GM23338 (cell line): ENCODE results near the gene ATP10A. TPM values are rescaled to one million over a fixed set of nuclear protein-coding genes. Genes with fewer than 3 reads are reported as not detected.

ENCODE experiments used
- ATAC-seq: fragments of 200-7000 bp; cut with Tn5 transposase; 3 replicates; pipeline ENCODE4 v1.9.1; 2020
- DNase-seq: peaks from one replicate; pipeline ENCODE4 v3.0.0-alpha.2; 2015; ENCODE audit warnings: low spot score
- H2AFZ ChIP-seq: fragments of 200-600 bp; sonication (generic); 2 replicates; pipeline ENCODE4 v1.8.0; 2016; ENCODE audit warnings: antibody characterized with exemption, mild to moderate bottlenecking, moderate library complexity
- H3F3A ChIP-seq: fragments of 200-600 bp; sonication (generic); replicated peaks from 2 replicates; pipeline ENCODE4 v1.8.0; 2017; ENCODE audit warnings: antibody characterized with exemption, mixed run types, low read depth
- H3K27ac ChIP-seq: fragments of 200-600 bp; sonication (generic); 2 replicates; pipeline ENCODE4 v1.6.1; 2016; ENCODE audit warnings: low read depth
- H3K27me3 ChIP-seq: fragments of 200-600 bp; sonication (generic); 2 replicates; pipeline ENCODE4 v1.8.0; 2016; ENCODE audit warnings: mild to moderate bottlenecking, mixed run types, moderate library complexity; ENCODE audit not compliant: insufficient read depth
- H3K36me3 ChIP-seq: fragments of 200-600 bp; sonication (generic); 2 replicates; pipeline ENCODE4 v1.8.0; 2016; ENCODE audit warnings: mild to moderate bottlenecking; ENCODE audit not compliant: insufficient read depth
- H3K4me1 ChIP-seq: fragments of 200-600 bp; sonication (generic); 2 replicates; pipeline ENCODE4 v1.8.0; 2016; ENCODE audit warnings: mild to moderate bottlenecking, moderate library complexity; ENCODE audit not compliant: insufficient read depth
- H3K4me2 ChIP-seq: fragments of 200-600 bp; sonication (generic); 2 replicates; pipeline ENCODE4 v1.7.1; 2017; ENCODE audit warnings: mixed run types
- H3K4me3 ChIP-seq: fragments of 200-600 bp; sonication (generic); 2 replicates; pipeline ENCODE4 v1.6.1; 2016; ENCODE audit warnings: mixed run types
- H3K79me2 ChIP-seq: fragments of 200-600 bp; sonication (generic); replicated peaks from 2 replicates; pipeline ENCODE4 v1.8.0; 2017; ENCODE audit warnings: mild to moderate bottlenecking; ENCODE audit not compliant: insufficient read depth
- H3K9me2 ChIP-seq: fragments of 200-600 bp; sonication (generic); 2 replicates; pipeline ENCODE4 v1.8.0; 2017; ENCODE audit not compliant: insufficient read depth
- H4K20me1 ChIP-seq: fragments of 200-600 bp; sonication (generic); replicated peaks from 2 replicates; pipeline ENCODE4 v1.8.0; 2017; ENCODE audit warnings: mild to moderate bottlenecking; ENCODE audit not compliant: insufficient read depth
- H3K27ac Mint-ChIP-seq: 2 replicates; pipeline ENCODE4 v1.8.0; 2020; ENCODE audit warnings: inconsistent platforms, mild to moderate bottlenecking, moderate library complexity, mixed read lengths
- H3K27me3 Mint-ChIP-seq: 3 replicates; pipeline ENCODE4 v1.8.0; 2022; ENCODE audit warnings: low read depth, mild to moderate bottlenecking, moderate library complexity, mixed read lengths, inconsistent platforms; ENCODE audit not compliant: insufficient read depth, poor library complexity
- H3K36me3 Mint-ChIP-seq: 3 replicates; pipeline ENCODE4 v1.8.0; 2021; ENCODE audit warnings: low read depth, mild to moderate bottlenecking, inconsistent platforms, moderate library complexity, mixed read lengths
- H3K4me1 Mint-ChIP-seq: 3 replicates; pipeline ENCODE4 v1.8.0; 2020; ENCODE audit warnings: mild to moderate bottlenecking, inconsistent platforms, mixed read lengths
- H3K4me3 Mint-ChIP-seq: 3 replicates; pipeline ENCODE4 v1.8.0; 2021; ENCODE audit warnings: moderate library complexity, mild to moderate bottlenecking, inconsistent platforms, mixed read lengths
- H3K9me3 Mint-ChIP-seq: 3 replicates; pipeline ENCODE4 v1.8.0; 2020; ENCODE audit warnings: moderate library complexity, mild to moderate bottlenecking, inconsistent platforms, mixed read lengths
- CREB1 ChIP-seq: fragments of 250-450 bp; sonication (Bioruptor Pico); IDR thresholded peaks from 2 replicates; pipeline ENCODE4 v1.5.0; 2020; ENCODE audit warnings: low read depth, mild to moderate bottlenecking, moderate library complexity
- CTCF ChIP-seq, 2 experiments: fragments of 200-600 bp in 1 of 2; sonication (generic) in 1 of 2; conservative IDR thresholded peaks; 2 replicates each; pipeline versions ENCODE4 v1.5.1 to v1.6.1; 2016 to 2017; ENCODE audit warnings: antibody characterized with exemption in 2 of 2, low read depth in 2 of 2, mild to moderate bottlenecking in 2 of 2, moderate library complexity in 1 of 2
- EZH2 ChIP-seq: fragments of 200-600 bp; sonication (generic); IDR thresholded peaks from one replicate; pipeline ENCODE4 v1.8.0; 2017; ENCODE audit warnings: antibody characterized with exemption, mild to moderate bottlenecking, low read depth; ENCODE audit not compliant: unreplicated experiment
- EZH2phosphoT487 ChIP-seq: fragments of 200-600 bp; sonication (generic); IDR thresholded peaks from one replicate; pipeline ENCODE4 v1.8.1; 2018; ENCODE audit warnings: antibody characterized with exemption; ENCODE audit not compliant: unreplicated experiment
- JUNB ChIP-seq: IDR thresholded peaks from one replicate; pipeline ENCODE4 v1.6.1; 2016; ENCODE audit warnings: antibody characterized with exemption; ENCODE audit not compliant: unreplicated experiment
- NANOG ChIP-seq: IDR thresholded peaks from 2 replicates; pipeline ENCODE4 v1.6.1; 2016; ENCODE audit warnings: antibody characterized with exemption, borderline replicate concordance
- STAT1 ChIP-seq: IDR thresholded peaks from one replicate; pipeline ENCODE4 v1.6.1; 2016; ENCODE audit warnings: antibody characterized with exemption; ENCODE audit not compliant: unreplicated experiment
- ZNF114 ChIP-seq: fragments of 250-450 bp; sonication (Bioruptor Pico); IDR thresholded peaks from 2 replicates; pipeline ENCODE4 v1.5.0; 2020; ENCODE audit warnings: mild to moderate bottlenecking, moderate library complexity
- ZNF331 ChIP-seq: fragments of 250-450 bp; sonication (Bioruptor Pico); IDR thresholded peaks from 2 replicates; pipeline ENCODE4 v1.5.0; 2020; ENCODE audit warnings: low read depth, mild to moderate bottlenecking, moderate library complexity
- polyA plus RNA-seq: library from polyadenylated mRNA; unstranded; fragments of >200 nt; fragmentation: Nextera tagmentation; extraction: Ambion mirVana; gene quantifications from 2 replicates; pipeline ENCODE4 v1.2.1, GENCODE V29; 2016
- total RNA-seq: library from RNA; depleted of rRNA; stranded (reverse); fragments of >200 nt; shearing (Covaris generic); gene quantifications from 2 replicates; pipeline ENCODE4 v1.2.3, GENCODE V29; 2014
- TF ChIP-seq, protein P1 (sequence below): IDR thresholded peaks from 2 replicates; pipeline ENCODE4 v1.6.1; 2016; ENCODE audit warnings: antibody characterized with exemption
- TF ChIP-seq, protein P2 (sequence below): IDR thresholded peaks from one replicate; pipeline ENCODE4 v1.6.1; 2018; ENCODE audit warnings: antibody characterized with exemption; ENCODE audit not compliant: unreplicated experiment

Gene ATP10A
- total and polyA plus RNA-seq, 2 experiments from 2014 or later: 0.36 to 5.6 TPM

DNA sequence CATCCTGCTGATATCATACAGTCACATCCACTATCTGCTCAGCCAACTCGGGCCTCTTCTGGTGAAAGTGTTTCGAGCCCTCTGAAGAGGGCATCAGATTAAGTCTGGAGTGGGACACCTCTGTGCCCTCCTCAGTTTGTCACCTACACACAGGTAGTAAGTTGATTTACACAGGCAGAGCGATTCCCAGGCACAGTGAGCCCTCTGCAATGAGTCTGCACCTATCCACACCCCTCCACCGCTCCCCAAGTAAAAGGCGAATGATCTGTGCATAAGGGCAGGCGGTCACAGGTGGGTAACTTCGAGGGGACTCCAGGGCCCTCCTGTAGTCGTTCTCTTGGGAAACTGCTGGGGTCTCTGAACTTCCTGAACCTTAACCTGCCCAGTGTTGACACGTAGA, 152.0 kb downstream of the ATP10A start:
- H3K27me3 Mint-ChIP-seq: peaks cover 8% of the 10 kb centered on the region
- H2AFZ ChIP-seq: no peak overlapping the region
- H3K4me1 ChIP-seq: no peaks in the 10 kb centered on the region
- H3F3A ChIP-seq: no peaks in the 10 kb centered on the region
- no peak for DNase-seq
- no peak for TF ChIP-seq EZH2
- TF ChIP-seq, protein P1, sequence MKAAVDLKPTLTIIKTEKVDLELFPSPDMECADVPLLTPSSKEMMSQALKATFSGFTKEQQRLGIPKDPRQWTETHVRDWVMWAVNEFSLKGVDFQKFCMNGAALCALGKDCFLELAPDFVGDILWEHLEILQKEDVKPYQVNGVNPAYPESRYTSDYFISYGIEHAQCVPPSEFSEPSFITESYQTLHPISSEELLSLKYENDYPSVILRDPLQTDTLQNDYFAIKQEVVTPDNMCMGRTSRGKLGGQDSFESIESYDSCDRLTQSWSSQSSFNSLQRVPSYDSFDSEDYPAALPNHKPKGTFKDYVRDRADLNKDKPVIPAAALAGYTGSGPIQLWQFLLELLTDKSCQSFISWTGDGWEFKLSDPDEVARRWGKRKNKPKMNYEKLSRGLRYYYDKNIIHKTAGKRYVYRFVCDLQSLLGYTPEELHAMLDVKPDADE: no peak
- no peak for TF ChIP-seq CREB1
- no peak for TF ChIP-seq JUNB
- TF ChIP-seq, protein P2, sequence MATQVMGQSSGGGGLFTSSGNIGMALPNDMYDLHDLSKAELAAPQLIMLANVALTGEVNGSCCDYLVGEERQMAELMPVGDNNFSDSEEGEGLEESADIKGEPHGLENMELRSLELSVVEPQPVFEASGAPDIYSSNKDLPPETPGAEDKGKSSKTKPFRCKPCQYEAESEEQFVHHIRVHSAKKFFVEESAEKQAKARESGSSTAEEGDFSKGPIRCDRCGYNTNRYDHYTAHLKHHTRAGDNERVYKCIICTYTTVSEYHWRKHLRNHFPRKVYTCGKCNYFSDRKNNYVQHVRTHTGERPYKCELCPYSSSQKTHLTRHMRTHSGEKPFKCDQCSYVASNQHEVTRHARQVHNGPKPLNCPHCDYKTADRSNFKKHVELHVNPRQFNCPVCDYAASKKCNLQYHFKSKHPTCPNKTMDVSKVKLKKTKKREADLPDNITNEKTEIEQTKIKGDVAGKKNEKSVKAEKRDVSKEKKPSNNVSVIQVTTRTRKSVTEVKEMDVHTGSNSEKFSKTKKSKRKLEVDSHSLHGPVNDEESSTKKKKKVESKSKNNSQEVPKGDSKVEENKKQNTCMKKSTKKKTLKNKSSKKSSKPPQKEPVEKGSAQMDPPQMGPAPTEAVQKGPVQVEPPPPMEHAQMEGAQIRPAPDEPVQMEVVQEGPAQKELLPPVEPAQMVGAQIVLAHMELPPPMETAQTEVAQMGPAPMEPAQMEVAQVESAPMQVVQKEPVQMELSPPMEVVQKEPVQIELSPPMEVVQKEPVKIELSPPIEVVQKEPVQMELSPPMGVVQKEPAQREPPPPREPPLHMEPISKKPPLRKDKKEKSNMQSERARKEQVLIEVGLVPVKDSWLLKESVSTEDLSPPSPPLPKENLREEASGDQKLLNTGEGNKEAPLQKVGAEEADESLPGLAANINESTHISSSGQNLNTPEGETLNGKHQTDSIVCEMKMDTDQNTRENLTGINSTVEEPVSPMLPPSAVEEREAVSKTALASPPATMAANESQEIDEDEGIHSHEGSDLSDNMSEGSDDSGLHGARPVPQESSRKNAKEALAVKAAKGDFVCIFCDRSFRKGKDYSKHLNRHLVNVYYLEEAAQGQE: no peak
- TF ChIP-seq EZH2phosphoT487: no peak
- no peak for TF ChIP-seq ZNF331 (CRISPR knock-in tag)
- no peak for TF ChIP-seq NANOG
- TF ChIP-seq ZNF114 (CRISPR knock-in tag): no peak
- TF ChIP-seq STAT1: no peak
- no peak for TF ChIP-seq CTCF (conservative IDR thresholded peaks at IDR 0.05; ENCODE audit: low read depth in 2 of 2)
- no peaks in the 10 kb centered on the region for H3K36me3 Mint-ChIP-seq
- H3K27ac Mint-ChIP-seq: no peak overlapping the region
- no peaks in the 10 kb centered on the region for H3K9me2 ChIP-seq
- ATAC-seq: no peak
- no peaks in the 10 kb centered on the region for H4K20me1 ChIP-seq
- no peaks in the 10 kb centered on the region for H3K36me3 ChIP-seq
- H3K4me2 ChIP-seq: no peak overlapping the region
- H3K27ac ChIP-seq: no peak overlapping the region
- H3K4me3 Mint-ChIP-seq: no peak overlapping the region
- H3K4me3 ChIP-seq: no peak overlapping the region
- no peaks in the 10 kb centered on the region for H3K79me2 ChIP-seq
- H3K9me3 Mint-ChIP-seq: no peaks in the 10 kb centered on the region
- H3K4me1 Mint-ChIP-seq: 0 out of 3 replicates have a peak, but pooled peaks cover 4% of the 10 kb centered on the region
- H3K27me3 ChIP-seq: no peaks in the 10 kb centered on the region
